OCI-M1 (cell line): ENCODE data around the gene NIPAL3.
"Not testable (repeated sequence)": the region's sequence is repeated elsewhere in the genome, so short reads cannot be mapped to it uniquely, and the experiment has no call there.

Experiments
- DNase-seq: peaks from one replicate; lab custom pipeline; 2025; lab: John Stamatoyannopoulos, UW

Gene NIPAL3

DNA sequence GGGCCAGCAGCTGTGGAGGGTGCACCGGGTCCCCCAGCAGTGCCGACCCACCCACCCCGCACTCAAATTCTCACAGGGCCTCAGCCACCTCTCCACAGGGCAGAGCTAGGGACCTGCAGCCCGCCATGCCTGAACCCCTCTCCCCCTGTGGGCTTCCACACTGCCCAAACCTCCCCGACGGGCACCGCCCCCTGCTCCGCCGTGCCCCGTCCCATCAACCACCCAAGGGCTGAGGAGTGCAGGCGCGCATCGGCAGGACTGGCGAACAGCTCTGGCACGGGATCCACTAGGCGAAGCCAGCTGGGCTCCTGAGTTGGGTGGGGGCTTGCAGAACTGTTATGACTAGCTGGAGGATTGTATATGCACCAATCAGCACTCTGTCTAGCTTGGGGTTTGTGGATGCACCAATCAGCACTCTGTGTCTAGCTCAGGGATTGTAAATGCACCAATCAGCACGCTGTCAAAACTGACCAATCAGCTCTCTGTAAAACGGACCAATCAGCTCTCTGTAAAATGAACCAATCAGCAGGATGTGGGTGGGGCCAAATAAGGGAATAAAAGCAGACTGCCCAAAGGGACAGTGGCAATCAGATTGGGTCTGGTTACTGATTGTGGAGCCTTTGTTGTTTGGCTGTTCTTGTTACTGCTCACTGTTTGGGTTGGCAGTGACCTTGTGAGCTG, 74.6 kb downstream of the NIPAL3 start:
- DNase-seq = peak; percentile 10

DNA sequence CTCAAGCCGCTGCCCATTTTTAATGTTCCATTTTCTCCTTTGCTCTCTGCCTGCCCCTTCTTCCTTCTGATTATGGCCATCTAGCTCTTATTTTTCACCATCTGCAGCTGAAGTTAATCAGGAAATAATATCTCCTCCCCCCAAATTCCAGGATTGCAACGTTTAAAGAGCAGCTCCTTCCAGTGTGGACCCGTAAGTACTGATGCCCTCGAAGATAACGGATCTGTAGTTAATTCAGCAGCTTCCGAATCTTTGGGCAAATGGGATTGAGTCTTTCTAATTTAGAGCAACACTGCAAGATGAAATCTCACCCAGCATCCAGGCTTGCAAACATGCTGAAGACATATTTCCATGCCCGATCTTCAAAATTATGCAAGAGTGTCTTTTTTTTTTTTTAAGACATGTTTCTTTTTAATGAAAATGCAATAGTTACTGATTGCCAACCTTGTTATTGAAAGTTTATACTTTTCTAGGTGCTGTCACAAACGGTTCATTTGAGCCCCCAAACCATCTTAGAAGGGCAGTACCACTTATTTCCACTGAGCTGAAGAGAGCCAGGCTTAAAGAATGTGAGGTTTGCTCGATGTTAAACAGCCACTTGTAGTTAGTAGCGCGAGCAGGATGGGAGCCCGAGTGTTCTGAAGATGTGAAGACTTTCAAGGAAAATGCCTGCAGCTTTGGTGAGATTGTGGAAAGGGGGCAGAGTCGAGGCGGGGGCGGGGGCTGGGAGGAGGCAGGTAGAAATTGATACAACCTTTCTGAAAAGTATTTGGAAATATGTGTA, 76.2 kb downstream of the NIPAL3 start:
- DNase-seq = no peak

DNA sequence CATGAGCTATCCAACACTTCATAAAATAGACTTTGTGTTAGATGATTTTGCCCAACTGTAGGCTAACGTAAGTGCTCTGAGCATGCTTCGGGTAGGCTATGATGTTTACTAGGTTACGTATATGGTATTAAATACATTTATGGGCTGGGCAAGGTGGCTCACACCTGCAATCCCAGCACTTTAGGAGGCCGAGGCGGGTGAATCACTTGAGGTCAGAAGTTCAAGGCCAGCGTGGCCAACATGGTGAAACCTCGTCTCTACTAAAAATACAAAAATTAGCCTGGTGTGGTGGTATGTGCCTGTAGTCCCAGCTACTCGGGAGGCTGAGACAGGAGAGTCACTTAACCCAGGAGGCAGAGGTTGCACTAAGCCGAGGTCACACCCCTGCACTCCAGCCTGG, 77.3 kb downstream of the NIPAL3 start:
- DNase-seq = not testable (repeated sequence)

DNA sequence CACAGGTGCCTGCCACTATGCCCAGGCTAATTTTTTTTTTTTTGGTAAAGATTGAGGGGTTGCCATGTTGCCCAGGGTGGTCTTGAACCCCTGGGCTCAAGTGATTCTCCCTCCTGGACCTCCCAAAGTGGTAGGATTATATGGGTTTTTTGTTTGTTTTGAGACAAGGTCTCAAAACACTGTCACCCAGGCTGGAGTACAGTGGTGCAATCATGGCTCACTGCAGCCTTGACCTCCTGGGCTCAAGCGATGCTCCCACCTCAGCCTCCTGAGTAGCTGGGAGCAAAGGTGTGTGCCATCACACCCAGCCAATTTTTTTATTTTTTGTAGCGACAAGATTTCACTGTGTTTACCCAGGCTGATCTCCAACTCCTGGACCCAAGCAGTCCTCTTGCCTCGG, 78.2 kb downstream of the NIPAL3 start:
- no peak for DNase-seq

DNA sequence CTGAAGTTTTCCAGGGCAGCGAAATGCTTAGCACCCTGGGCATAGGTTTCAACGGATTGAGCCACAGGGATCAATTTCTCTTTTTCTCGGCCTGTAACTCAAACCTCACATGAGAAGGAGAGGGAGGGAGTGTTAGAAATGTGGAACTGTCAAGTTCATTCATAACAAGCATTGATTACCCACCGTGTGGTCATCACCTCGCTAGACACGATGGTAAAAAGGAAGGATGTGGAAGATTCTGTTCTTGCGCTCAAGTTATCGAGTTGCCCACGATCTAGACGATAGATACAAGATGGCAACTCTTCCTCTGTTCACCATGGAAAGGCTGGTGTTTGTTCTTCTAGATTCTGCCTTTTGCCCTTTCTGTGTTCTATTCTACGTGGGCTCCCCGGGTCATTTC, 83.0 kb downstream of the NIPAL3 start:
- DNase-seq = no peak

DNA sequence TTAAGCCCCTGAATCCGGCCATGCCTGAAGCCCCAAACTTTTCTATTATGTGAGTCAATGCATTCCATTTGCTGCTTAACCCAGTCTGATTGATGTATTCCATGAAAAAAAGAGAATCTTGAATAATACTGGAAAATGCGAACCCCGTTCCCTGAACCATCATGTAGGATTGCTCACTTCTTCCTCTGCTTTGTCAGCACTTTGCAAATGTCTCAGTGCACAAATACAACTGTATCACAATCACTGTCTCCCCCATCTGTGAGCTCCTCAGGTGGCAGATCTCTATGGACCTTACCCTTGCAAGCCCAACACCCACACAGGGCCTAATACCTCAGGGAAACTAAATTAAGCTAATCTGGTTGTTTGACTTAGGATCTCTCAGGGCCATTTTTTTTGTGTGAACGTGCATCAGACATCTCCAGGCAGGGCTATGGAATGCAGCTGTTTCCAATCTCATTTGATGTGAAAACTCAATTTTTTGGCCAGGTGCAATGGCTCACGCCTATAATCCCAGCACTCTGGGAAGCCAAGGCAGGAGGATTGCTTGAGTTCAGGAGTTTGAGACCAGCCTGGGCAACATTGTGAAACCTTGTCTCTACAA, 84.9 kb downstream of the NIPAL3 start:
- no peak for DNase-seq

DNA sequence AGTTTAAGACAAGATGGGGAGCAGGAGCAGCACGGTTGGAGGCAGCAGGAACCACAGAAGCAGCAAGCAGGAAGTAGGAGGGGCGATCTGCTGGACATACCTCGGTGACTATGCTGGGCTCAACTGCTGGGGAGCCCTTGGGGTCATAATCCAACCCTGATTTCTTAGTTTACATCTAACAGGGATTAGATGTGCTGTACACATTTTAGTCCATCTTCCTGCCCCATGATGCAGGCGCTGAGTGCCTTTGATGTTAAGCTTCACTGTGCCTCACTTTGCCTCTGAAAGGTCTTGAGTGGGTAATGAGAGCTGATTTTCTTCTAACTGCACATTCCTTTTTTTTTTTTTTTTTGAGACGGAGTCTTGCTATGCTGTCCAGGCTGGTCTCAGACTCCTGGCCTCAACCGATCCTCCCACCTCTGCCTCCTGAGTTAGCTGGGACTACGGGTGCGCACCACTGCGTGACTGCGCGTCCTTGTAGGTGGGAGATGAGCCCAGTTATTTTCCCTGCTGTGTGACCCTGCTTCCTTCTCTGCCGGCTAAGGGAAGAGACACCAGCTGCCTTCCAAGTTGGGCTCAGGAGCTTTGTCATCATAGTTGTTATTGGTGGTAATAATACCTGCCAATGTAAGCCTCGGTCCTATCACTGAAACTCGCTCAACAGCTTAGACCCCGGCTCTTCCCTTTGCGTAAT, 85.9 kb downstream of the NIPAL3 start:
- DNase-seq = peak; percentile 48

DNA sequence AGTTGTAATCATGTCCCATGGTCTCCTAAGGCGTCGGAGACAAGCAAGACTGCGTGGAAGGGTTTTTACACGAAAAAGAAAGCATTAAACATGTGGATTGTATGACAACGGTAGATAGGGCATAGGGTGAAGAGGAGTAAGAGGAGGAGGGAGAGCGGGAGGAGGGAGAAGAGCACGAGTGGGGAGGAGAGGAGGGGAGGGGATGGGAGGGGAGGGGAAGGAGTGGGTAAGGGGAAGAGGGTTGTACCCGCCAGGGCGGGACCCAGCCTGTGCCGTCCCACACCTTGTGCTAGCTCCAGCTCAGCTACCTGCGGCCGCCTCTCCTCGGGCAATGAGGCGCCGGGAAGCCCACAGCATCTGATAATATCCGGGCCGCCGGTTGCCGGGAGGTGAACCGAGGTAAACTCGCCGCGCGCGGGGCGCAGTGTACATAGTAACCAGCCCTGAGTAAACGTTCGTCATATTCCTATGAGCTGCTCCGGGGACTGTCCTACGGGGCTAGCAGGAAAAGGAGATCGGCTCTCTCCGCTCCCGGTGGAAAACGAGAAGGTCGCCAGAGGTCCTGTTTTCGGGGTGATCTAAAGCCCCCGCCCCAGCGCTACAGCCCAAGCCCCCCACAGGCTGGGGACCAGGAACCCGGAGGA, 86.6 kb downstream of the NIPAL3 start:
- peak; percentile 63 for DNase-seq

DNA sequence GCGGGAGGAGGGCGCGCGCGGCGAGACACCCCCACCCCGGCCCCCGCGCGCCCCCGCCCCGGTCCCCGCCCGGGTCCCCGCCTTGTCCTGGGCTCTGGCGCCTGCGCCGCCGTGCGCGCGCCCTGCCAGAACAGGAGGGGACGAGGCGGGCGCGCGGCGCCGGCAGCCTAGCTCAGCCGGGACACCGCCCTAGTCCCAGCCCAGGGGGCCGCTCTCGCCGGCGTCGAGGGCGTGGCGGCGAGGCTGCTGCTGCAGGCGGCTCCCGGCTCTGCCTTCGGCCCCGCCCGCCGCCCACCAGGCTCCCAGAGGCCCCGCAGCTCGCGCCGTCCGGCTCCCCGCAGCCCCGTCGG, 87.1 kb downstream of the NIPAL3 start, which contains the start of gene RCAN3:
Gene RCAN3, plus strand, starts transcription at position 128 of the 350 bp plus-strand sequence. CDS start 11,537 bp downstream, outside the sequence.
- DNase-seq = peak; percentile 84

DNA sequence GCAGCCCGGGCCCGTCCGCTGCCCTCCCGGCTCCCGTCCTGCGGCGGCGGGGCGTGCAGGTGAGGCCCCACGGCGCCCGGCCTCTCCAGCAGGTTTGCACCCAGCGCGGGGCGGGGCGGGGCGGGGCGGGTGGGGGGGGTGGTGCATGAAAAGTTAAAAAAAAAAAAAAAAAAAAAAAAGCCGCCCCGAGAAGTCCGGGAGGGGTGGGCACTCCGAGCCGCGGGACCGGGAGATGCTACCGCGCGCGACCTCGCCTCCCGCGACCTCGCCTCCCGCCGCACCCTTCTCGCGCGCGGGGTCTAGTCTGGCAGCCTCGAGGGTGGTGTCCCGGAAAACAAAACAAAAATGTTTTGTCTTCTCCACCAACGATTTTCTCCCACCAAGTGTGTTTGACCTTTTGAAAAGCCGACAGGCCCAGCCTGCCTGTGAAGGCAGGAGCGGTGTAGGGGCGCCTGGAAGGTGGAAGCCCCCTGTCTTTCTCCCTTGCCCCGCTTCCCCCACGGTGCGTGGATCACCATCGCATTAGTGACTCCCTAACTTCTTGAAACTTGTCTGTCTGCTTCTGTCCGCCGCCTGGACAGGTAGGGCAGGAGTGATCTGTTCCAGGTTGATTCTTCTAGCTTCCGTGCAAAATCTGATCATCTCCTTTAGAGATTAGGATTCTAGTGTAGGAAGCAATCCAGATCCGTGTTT, 87.6 kb downstream of the NIPAL3 start:
- no peak for DNase-seq

DNA sequence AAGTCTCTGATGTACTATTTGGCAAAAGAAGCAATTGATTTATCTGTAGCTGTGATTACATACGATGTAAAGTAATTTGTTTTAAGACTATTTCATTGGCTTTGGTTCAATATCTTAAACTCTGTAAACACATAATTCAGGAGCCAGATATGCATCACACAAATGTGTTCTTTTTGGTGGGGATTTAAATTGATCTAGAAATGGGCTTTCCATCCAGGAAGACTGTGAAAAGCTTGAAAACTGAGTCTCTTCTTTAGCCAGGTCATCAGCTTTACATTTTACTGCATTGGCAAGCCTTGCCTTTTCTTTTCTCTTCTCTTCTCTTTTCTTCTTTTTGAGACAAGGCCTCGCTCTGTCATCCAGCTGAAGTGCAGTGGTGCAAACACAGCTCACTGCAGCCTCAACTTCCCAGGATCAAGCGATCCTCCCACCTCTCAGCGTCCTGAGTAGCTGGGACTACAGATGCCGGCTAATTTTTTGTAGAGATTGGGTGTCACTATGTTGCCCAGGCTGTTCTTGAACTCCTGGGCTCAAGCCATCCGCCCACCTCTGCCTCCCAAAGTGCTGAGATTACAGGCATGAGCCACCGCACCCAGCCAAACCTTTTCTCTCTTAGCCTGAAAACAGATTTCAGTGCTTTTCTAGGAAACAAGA, 88.4 kb downstream of the NIPAL3 start:
- no peak for DNase-seq

DNA sequence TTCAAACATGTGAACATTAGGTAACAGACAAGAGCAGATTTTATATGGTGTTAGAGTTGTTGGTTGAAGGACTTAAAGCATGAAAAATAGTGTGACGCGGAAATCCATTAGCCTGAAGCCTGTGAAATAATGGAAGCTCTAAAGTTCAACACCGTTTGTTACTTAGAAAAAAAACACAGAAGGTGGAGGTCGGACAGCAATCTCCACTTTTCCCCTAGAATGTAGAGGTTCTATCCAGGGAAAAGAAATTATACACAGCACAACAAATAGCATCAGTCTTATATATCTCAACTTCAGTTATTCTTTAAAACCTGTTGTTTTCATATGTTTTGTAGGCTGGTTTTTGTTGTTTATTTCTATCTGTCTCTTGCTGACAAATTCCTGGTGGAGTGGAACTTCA, 89.0 kb downstream of the NIPAL3 start:
- no peak for DNase-seq

DNA sequence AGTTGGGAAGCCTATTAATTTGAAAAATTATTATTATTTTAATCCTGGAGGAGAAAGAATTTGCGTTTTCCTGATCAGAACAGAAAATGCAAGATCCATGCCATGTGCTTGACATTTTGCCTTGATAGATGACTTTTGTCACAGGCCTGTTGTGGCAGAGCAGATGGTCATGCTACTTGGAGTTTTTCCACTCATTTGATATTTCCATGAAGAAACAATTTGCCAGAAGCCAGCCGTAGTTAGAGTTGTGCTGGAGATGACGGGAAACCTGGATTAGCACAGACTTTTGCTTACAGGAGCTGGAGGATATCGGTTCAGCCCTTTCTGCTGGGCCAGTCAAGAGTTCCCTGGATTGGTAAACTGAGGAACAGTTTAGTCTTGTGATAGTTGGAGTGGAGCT, 90.2 kb downstream of the NIPAL3 start:
- DNase-seq = no peak

DNA sequence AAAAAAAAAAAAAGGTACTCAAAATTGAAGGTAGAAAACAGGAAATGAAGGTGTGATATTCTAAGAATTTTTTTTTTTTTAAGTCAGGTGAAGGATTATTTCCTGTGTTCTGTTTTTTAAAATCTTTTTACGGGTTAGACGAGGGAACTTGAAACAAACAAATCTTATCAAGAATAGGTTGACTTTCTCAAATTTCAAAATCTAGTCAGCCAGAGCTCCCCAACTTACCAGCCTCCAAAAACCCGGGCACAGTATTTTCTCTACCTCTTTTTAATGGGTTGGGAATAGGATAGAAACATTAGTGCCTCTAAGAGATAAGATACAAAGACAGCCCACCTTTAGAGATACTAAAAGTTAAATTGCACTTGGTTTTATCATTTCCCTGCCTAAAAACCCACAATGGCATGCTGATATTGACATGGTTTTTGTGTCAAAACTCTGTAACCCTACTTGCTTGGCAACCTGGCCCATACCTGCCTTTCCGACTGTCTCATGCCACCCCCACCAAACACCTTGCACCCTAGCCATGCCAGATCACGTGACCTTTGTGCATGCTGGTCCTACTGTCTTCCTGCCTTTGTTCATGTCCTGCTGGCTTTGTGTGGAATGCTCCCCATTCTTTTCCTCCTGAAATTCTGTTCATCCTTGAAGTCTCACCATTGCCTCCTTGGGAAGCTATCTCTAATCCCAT, 91.2 kb downstream of the NIPAL3 start:
- DNase-seq = no peak

DNA sequence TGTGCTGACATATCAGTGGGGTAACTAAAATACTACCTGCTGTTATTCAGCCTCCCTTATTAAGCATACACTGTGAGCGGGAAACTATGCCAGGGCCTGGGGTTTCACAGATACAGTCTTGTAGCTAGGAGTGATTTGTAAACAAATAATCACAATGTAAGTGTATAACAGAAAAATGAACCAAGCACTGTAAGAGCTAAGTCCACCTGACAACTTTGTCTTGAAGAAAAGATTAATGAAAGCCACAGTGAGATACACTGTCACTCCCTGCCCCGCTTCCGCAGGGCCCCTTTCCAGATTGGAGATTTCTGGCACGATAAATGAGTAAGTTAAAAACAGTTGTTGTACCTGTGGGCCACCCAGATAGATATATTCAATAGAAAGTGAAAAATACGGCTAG, 91.8 kb downstream of the NIPAL3 start:
- DNase-seq = no peak

DNA sequence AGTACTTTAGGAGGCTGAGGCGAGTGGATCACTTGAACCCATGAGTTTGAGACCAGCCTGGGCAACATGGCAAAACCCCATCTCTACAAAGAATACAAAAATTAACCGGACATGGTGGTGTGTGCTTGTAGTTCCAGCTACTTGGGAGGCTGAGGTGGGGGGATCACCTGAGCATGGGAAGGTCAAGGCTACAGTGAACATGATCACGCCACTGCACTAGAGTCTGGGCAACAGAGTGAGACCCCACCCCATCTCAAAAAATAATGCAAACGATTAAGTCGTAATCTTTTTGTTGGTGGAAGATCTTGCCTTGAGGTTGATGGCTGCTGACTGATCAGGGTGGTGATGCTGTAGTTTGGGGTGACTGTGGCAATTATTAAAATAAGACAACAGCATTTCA, 93.3 kb downstream of the NIPAL3 start:
- DNase-seq = no peak

DNA sequence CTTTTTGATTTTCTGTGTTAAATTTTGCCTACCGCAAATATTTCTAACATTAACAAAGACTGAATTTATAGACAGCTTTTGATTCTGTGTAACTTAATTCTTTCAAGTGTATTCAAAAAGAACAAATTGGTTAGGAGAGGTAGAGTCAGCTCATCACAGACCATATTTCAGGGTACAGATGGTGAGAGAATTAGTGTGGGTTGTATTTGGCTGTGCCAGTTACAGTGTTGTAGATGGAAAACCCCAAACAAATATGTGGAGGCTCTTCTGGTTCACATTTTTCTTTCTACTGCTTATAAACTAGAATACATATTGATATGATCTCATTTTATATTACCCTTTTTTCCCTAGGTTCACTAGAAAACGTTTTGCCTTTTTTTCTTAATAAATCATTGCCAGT, 98.1 kb downstream of the NIPAL3 start:
- DNase-seq = no peak

DNA sequence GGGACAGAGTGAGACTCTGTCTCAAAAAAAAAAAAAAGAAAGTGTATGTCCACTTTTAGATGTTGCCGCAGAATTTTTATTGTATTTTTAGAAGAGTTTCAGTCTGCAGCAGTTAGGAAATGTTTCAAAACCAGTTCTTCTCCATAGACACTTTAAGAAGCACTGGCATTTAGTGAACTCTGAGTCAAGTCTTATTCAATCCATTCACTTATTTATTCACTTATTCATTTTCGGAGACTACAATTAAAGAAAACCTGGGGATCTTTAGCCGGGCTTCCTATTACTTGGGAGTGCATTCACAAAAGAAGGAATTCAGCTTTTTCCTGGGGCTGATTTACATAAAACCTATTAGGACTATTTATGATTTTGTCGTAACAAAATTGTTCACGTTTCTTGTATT, 99.3 kb downstream of the NIPAL3 start:
- DNase-seq = no peak

DNA sequence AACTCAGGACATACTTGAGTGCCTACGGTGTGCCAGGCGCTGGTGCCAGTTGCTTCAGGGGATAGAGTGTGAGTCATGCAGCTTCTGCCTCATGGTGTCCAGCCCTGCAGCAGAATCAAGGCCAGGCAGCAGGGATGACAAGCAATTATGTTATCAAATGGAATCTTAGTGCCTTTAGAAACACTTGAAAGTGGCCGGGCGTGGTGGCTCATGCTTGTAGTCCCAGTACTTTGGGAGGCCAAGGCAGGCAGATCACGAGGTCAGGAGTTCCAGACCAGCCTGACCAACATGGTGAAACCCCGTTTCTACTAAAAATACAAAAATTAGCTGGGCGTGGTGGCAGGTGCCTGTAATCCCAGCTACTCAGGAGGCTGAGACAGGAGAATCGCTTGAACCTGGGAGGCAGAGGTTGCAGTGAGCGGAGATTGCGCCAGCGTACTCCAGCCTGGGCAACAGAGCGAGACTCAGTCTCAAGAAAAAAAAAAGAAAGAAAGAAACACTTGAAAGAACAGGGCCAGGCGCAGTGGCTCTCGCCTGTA, 100.1 kb downstream of the NIPAL3 start:
- DNase-seq = peak; percentile 12

DNA sequence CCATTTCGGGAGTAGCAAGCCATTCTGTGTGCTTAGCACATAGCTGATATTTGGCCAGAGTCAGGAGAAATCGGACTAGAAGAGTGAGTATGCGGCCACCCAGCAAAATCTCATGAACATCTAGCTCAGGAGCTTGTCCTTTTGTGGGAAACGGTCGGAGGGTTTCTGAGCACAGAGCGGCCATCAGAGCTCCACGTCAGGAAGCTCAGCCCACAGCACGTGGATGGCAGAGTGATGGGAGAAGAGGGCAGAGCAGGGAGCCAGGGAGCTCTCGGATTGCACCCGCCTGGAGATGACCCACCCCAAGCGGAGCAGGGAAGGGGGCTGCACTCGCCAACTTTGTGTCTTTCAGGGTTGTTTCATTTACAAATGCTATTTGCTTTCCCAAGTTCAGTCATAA, 100.9 kb downstream of the NIPAL3 start:
- no peak for DNase-seq
